ENCODE data around the gene MAP4. TPM values are rescaled to one million over a fixed set of nuclear protein-coding genes. Genes with fewer than 3 reads are reported as not detected.

Gene MAP4
- total RNA-seq, 1 donor from 2014 or later, result 471 TPM

GRCh38 chr3:47802734-47803479 lies 213.3 kb downstream of the MAP4 start, which contains the start of gene DHX30:
TSS of gene DHX30 (plus strand) at chr3:47803138. CDS start at chr3:47810684, 7,546 bp downstream.
- Histone ChIP-seq H3K4me3 (ENCODE audit: insufficient read depth, low read depth, low read length) (peak within 1 kb of the TSS; percentile 88), H3K79me2 (ENCODE audit: insufficient read depth, low read length) (peaks cover 21% of the 10 kb centered on the region), H2AFZ (ENCODE audit: low read depth, low read length) (peak within 1 kb of the TSS; percentile 91), H3K27ac (ENCODE audit: low read depth, low read length) (peak within 1 kb of the TSS; percentile 96), H3K27me3 (ENCODE audit: insufficient read depth, low read length) (no peaks in the 10 kb centered on the region), H3K9me3 (ENCODE audit: insufficient read depth, low read depth, low read length) (no peaks in the 10 kb centered on the region), H3K9ac (ENCODE audit: low read length) (peak within 1 kb of the TSS; percentile 94), H3K36me3 (ENCODE audit: insufficient read depth, low read length) (no peaks in the 10 kb centered on the region), H3K4me2 (ENCODE audit: low read length) (peak within 1 kb of the TSS; percentile 95), H4K20me1 (ENCODE audit: insufficient read depth, low read length) (no peaks in the 10 kb centered on the region), H3K4me1 (ENCODE audit: insufficient read depth, low read length) (peaks cover 16% of the 10 kb centered on the region)
- Mint-ChIP-seq H3K4me3 (ENCODE audit: unreplicated experiment) (peak within 1 kb of the TSS; percentile 97), H3K9me3 (ENCODE audit: unreplicated experiment) (no peaks in the 10 kb centered on the region), H3K27ac (ENCODE audit: unreplicated experiment) (peak within 1 kb of the TSS; percentile 98), H3K36me3 (ENCODE audit: low read depth, unreplicated experiment) (peaks cover 2% of the 10 kb centered on the region), H3K4me1 (ENCODE audit: low read depth, unreplicated experiment) (peaks cover 14% of the 10 kb centered on the region), H3K27me3 (ENCODE audit: low read depth, unreplicated experiment) (no peaks in the 10 kb centered on the region)
- DNase-seq (ENCODE audit: low read depth), result peak; percentile 79
- no peak for FAIRE-seq
- TF ChIP-seq CTCF (IDR thresholded peaks at IDR 0.05; ENCODE audit: insufficient read depth, low read depth, low read length) (no peak), EZH2 (IDR thresholded peaks at IDR 0.05; ENCODE audit: insufficient read depth, low read length) (no peak)

Small RNAs within 50 kb of the gene (microRNA-seq; reads per million reads assigned to microRNA genes)
- gene MIR1226, result 1,045 reads per million, percentile 83 among the genes with 10 or more reads in this experiment

Other genes starting within 250 kb of the MAP4 start
- gene SMARCC1, start 234.5 kb downstream of the MAP4 start, total RNA-seq, result 131 and 146 TPM in 2 replicates
- 50.0 and 50.5 TPM in 2 replicates for gene DHX30, start 213.3 kb downstream of the MAP4 start, total RNA-seq
- 4.6 and 5.1 TPM in 2 replicates for gene CDC25A, start 172.0 kb upstream of the MAP4 start, total RNA-seq
- gene CAMP, start 207.1 kb upstream of the MAP4 start, total RNA-seq, result not detected in 2 replicates
- gene ZNF589, start 224.7 kb upstream of the MAP4 start, total RNA-seq, result 9.1 and 9.9 TPM in 2 replicates

Measured in astrocyte (in vitro differentiated cells and primary cell).